Fibroblast of mammary gland (primary cell): ENCODE measurements around the gene SNTG2.

Experiments used
- DNase-seq: peaks from one replicate; pipeline ENCODE4 v3.0.0-alpha.2; 2010; ENCODE audit warnings: low read depth
- H3K4me3 ChIP-seq: 2 replicates; pipeline ENCODE4 v1.5.1; 2011; ENCODE audit warnings: low read depth, mild to moderate bottlenecking, low read length, moderate library complexity; ENCODE audit not compliant: control insufficient read depth
- TF ChIP-seq, protein P1 (sequence below): conservative IDR thresholded peaks from 2 replicates; pipeline ENCODE4 v1.5.1; 2011; ENCODE audit warnings: low read depth, low read length, inconsistent platforms; ENCODE audit not compliant: control insufficient read depth, insufficient read depth

SNTG2 gene

GRCh38 chr2:959457-959856, 8.8 kb downstream of the SNTG2 start:
- no peak overlapping the region for H3K4me3 ChIP-seq
- TF ChIP-seq, protein P1, sequence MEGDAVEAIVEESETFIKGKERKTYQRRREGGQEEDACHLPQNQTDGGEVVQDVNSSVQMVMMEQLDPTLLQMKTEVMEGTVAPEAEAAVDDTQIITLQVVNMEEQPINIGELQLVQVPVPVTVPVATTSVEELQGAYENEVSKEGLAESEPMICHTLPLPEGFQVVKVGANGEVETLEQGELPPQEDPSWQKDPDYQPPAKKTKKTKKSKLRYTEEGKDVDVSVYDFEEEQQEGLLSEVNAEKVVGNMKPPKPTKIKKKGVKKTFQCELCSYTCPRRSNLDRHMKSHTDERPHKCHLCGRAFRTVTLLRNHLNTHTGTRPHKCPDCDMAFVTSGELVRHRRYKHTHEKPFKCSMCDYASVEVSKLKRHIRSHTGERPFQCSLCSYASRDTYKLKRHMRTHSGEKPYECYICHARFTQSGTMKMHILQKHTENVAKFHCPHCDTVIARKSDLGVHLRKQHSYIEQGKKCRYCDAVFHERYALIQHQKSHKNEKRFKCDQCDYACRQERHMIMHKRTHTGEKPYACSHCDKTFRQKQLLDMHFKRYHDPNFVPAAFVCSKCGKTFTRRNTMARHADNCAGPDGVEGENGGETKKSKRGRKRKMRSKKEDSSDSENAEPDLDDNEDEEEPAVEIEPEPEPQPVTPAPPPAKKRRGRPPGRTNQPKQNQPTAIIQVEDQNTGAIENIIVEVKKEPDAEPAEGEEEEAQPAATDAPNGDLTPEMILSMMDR: no peak
- DNase-seq: no peak

GRCh38 chr2:960061-960736, 9.6 kb downstream of the SNTG2 start:
- H3K4me3 ChIP-seq: no peak overlapping the region
- DNase-seq: no peak
- TF ChIP-seq, protein P1: no peak

DNA sequence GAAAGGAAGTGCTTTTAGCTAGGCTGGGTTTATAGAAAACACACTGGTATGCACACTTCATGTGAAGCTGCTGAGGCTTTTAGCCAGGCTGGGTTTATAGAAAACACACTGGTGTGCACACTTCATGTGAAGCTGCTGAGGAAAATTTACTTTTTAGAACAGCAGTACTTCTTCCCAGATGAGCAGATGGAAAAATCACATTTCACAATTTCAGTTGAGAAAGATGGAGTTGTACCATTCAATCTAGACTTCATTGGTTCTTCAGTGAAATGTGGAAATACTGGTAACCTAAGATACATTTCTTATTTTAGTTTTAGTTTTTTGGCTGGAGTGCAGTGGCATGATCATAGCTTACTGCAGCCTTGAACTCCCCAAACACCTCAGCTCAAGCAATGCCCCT, 11.1 kb downstream of the SNTG2 start:
- TF ChIP-seq, protein P1: no peak
- H3K4me3 ChIP-seq: no peak overlapping the region
- DNase-seq: no peak

GRCh38 chr2:963876-964275, 13.2 kb downstream of the SNTG2 start:
- no peak for DNase-seq
- TF ChIP-seq, protein P1: no peak
- no peak overlapping the region for H3K4me3 ChIP-seq

DNA sequence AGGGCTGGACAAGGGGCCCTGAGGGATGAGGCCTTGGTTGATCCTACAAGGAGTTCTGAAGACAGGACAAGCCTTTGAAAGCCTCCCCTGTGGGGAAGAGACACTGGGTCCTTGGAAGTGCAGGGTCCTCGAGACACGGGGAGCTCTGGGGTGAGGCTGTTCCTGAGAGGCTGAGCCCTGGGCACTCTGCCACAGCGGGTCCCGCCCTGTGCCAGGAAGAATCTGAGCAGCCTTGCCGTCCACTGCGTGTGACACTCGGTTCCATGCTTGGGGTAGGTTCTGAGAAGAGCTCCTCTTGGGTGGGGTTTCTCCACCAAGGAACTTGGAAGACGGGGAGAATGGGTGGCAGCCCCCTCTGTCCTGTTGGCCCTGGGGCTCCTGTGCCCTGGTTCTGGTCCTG, 13.9 kb downstream of the SNTG2 start:
- TF ChIP-seq, protein P1: no peak
- DNase-seq: no peak
- H3K4me3 ChIP-seq: no peak overlapping the region

DNA sequence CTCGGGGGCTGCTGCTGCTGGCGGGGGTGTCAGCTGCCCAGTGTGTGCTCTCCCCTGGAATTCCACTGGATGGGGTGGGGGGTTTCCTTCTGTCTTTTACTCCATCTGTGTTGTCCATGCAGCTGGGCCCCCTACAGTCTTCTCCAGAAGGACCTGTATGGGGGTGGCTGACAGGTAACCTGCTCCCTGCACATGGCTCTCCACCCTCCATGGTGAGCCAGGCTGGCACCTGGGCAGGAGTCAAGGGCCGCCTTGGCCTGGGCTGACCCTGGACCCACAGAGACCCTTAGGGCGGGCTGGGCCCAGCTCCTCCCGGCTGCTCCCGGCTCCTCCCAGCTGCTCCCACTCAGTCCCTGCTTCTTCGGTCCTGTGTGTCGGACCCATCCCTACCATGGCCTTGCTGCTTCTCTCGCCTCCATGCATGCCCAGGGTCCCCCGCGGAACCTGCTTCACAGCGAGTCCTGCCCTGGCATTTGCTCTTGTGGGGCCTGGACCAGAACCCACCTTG, 15.0 kb downstream of the SNTG2 start:
- no peak for DNase-seq
- TF ChIP-seq, protein P1: no peak
- no peak overlapping the region for H3K4me3 ChIP-seq

- H3K4me3 ChIP-seq: no peak overlapping the region
Measured at GRCh38 chr2:973129-973528, 22.5 kb downstream of the SNTG2 start.

More at GRCh38 chr2:973129-973528, 22.5 kb downstream of the SNTG2 start:
- DNase-seq: no peak
- TF ChIP-seq, protein P1: no peak
